ENCODE results near the gene CPLANE2. TPM values are rescaled to one million over a fixed set of nuclear protein-coding genes. Genes with fewer than 3 reads are reported as not detected.
"Not testable (repeated sequence)": the region's sequence is repeated elsewhere in the genome, so short reads cannot be mapped to it uniquely, and the experiment has no call there.

Gene CPLANE2
- total and polyA plus RNA-seq, 2 of the 4 experiments (the other 2 are of a cell fraction) = 3.2 to 5.8 TPM

DNA sequence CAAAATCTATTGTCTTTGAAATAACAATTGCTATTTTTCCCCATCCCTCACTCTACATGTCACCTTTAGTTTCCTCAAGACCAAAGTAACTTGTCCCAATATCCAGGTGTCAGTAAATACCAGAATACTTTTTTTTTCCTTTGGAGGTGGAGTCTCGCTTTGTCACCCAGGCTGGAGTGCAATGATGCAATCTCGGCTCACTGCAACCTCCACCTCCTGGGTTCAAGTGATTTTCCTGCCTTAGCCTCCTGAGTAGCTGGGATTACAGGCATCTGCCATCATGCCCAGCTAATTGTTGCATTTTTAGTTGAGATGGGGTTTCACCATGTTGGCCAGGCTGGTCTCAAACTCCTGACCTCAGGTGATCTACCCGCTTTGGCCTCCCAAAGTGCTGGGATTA is 20.6 kb upstream of the CPLANE2 start:
- CTCF ChIA-PET; H4K20me1 ChIP-seq (ENCODE audit: insufficient read depth, low read length); BruUV-seq (replicated peaks): not testable (repeated sequence)

More for the DNA sequence above, 20.6 kb upstream of the CPLANE2 start:
- H2BK5ac ChIP-seq (ENCODE audit: low read depth, low read length, poor library complexity, severe bottlenecking); in situ Hi-C loops (cut with MboI; ENCODE audit: low sequenced_read_pairs); H3K4ac ChIP-seq (ENCODE audit: low read depth, low read length); intact Hi-C loops (cut with micrococcal nuclease); H3K27ac ChIP-seq (ENCODE audit: insufficient read depth, low read length); H4K8ac ChIP-seq (ENCODE audit: low read depth in 2 of 2, low read length in 2 of 2); H3K4me3 ChIP-seq (ENCODE audit: insufficient read depth, low read depth, low read length); H2BK15ac ChIP-seq (ENCODE audit: low read depth, low read length); DNase-seq; H4K91ac ChIP-seq (ENCODE audit: insufficient read depth, low read depth, low read length); H2AK9ac ChIP-seq (replicated peaks; ENCODE audit: low read depth, low read length, poor library complexity); H3K14ac ChIP-seq (replicated peaks; ENCODE audit: low read depth, low read length); H2AK5ac ChIP-seq (ENCODE audit: low read depth, low read length); H2BK120ac ChIP-seq (ENCODE audit: low read depth, low read length); H2BK20ac ChIP-seq (ENCODE audit: low read depth, low read length); H3K23ac ChIP-seq (ENCODE audit: low read depth, low read length); H3K27me3 ChIP-seq (ENCODE audit: control insufficient read depth, insufficient read depth, low read length); H4K5ac ChIP-seq (ENCODE audit: low read depth, low read length); dilution Hi-C loops (cut with HindIII; ENCODE audit: low sequenced_read_pairs, unreplicated experiment); H3K9me3 ChIP-seq (ENCODE audit: control insufficient read depth, insufficient read depth, low read length); H3K9ac ChIP-seq (ENCODE audit: low read depth, low read length); H3K18ac ChIP-seq (ENCODE audit: low read depth, low read length); POLR2A ChIA-PET (ENCODE audit: unreplicated experiment); H2AFZ ChIP-seq (replicated peaks; ENCODE audit: low read length, poor library complexity); ATAC-seq (ENCODE audit: low read depth); H3K56ac ChIP-seq (ENCODE audit: extremely low read depth, insufficient read depth, low read length); H3K4me2 ChIP-seq (ENCODE audit: low read depth, low read length): not testable (repeated sequence)
- peaks cover 13% of the 10 kb centered on the region; the same call in 1 of the 2 replicates for H3K9me1 ChIP-seq (ENCODE audit: insufficient read depth, low read length)
- H3K36me3 ChIP-seq (ENCODE audit: control insufficient read depth, insufficient read depth, low read length) = peaks cover 14% of the 10 kb centered on the region
- peaks cover 15% of the 10 kb centered on the region for H3K4me1 ChIP-seq (ENCODE audit: control insufficient read depth, insufficient read depth, low read length)
- WGBS, 2 experiments (ENCODE audit: extremely low coverage in 2 of 2, insufficient read length in 1 of 2) = no CpG with 5 or more reads among the region's 3 CpGs
- H3K79me1 ChIP-seq (ENCODE audit: low read depth in 1 of 2, low read length in 2 of 2) = peaks cover 38 to 61% of the 10 kb centered on the region in 2 experiments

Data from IMR-90 (cell line).